HepG2 (cell line): ENCODE results near the gene ELFN1. TPM values are rescaled to one million over a fixed set of nuclear protein-coding genes. Genes with fewer than 3 reads are reported as not detected.

Experiments used
- ATAC-seq: fragments of 200-7000 bp; cut with Tn5 transposase; 3 replicates; pipeline ENCODE4 v1.9.1; 2020; ENCODE audit warnings: mild to moderate bottlenecking, moderate library complexity
- Bru-seq: library from RNA; stranded (reverse); fragments of 400-500 nt; gene quantifications from one replicate; lab custom pipeline; 2021; lab: Mats Ljungman, UMichigan
- BruChase-seq, 2 experiments: library from RNA; stranded (reverse); fragments of 400-500 nt; gene quantifications; one replicate each; lab custom pipeline; 2021; lab: Mats Ljungman, UMichigan
- BruUV-seq: library from RNA; stranded (reverse); fragments of 400-500 nt; replicated peaks from 2 replicates; lab custom pipeline; 2021; lab: Mats Ljungman, UMichigan
- CTCF ChIA-PET: fragments of 300-600 bp; formaldehyde crosslinking; extraction: SDS; loops from one replicate; lab custom pipeline; 2021; ENCODE audit warnings: low total read pairs, inconsistent platforms, low intra/inter-chr PET ratio; lab: Yijun Ruan, JAX
- POLR2A ChIA-PET: fragments of 350-600 bp; sonication (Branson Sonifier 250); formaldehyde crosslinking; loops from one replicate; lab custom pipeline; 2020; ENCODE audit warnings: antibody characterized with exemption, inconsistent platforms; lab: Yijun Ruan, JAX
- DNase-seq: peaks from one replicate; pipeline ENCODE4 v3.0.0-alpha.2; 2015; ENCODE audit warnings: low spot score
- FAIRE-seq: peaks from 3 replicates; lab custom pipeline; 2011; peaks lifted over from hg19 to GRCh38; lab: Jason Lieb, UNC
- H2AFZ ChIP-seq: one replicate; pipeline ENCODE4 v1.6.1; 2011; ENCODE audit warnings: low read length, inconsistent platforms
- H3K27ac ChIP-seq: fragments of 300-600 bp; 3 replicates; pipeline ENCODE4 v1.8.0; 2011; ENCODE audit warnings: mixed run types, mild to moderate bottlenecking, mixed read lengths, low read length, inconsistent platforms; ENCODE audit not compliant: insufficient read depth; ENCODE audit errors: extremely low read length
- H3K27me3 ChIP-seq, 2 experiments: fragments of 200-600 bp in 1 of 2; 2 replicates in 1 of 2; 3 replicates in 1 of 2; pipeline versions ENCODE4 v1.6.0 to v1.8.0; 2011; ENCODE audit warnings: low read length in 2 of 2, mild to moderate bottlenecking in 2 of 2, moderate library complexity in 2 of 2, inconsistent platforms in 1 of 2; ENCODE audit not compliant: insufficient read depth in 2 of 2, control insufficient read depth in 1 of 2
- H3K36me3 ChIP-seq, 2 experiments: fragments of 200-600 bp in 1 of 2; replicated peaks in 1 of 2; 2 replicates in 1 of 2; 3 replicates in 1 of 2; pipeline versions ENCODE4 v1.5.1 to v1.8.0; 2011; ENCODE audit warnings: low read length in 2 of 2, inconsistent platforms in 1 of 2; ENCODE audit not compliant: insufficient read depth in 2 of 2, control insufficient read depth in 1 of 2
- H3K4me1 ChIP-seq: 2 replicates; pipeline ENCODE4 v1.5.1; 2012; ENCODE audit warnings: low read length, inconsistent platforms; ENCODE audit not compliant: insufficient read depth
- H3K4me2 ChIP-seq: 2 replicates; pipeline ENCODE4 v1.6.0; 2011; ENCODE audit warnings: low read depth, low read length, inconsistent platforms
- H3K4me3 ChIP-seq, 3 experiments: fragments of 200-600 bp in 1 of 3; sonication (generic), shearing (Covaris generic) in 1 of 3; replicated peaks in 1 of 3; 2 replicates each; pipeline ENCODE4 v1.5.1; 2011 to 2016; ENCODE audit warnings: low read length in 3 of 3, inconsistent platforms in 2 of 3, low read depth in 2 of 3, mild to moderate bottlenecking in 2 of 3, control low read depth in 1 of 3, mixed read lengths in 1 of 3; ENCODE audit not compliant: insufficient read depth in 1 of 3
- H3K79me2 ChIP-seq: one replicate; pipeline ENCODE4 v1.6.1; 2011; ENCODE audit warnings: low read length, inconsistent platforms; ENCODE audit not compliant: insufficient read depth
- H3K9ac ChIP-seq: 2 replicates; pipeline ENCODE4 v1.6.0; 2011; ENCODE audit warnings: mild to moderate bottlenecking, low read depth, low read length, inconsistent platforms; ENCODE audit not compliant: insufficient read depth
- H3K9me3 ChIP-seq: 2 replicates; pipeline ENCODE4 v1.5.1; 2012; ENCODE audit warnings: mild to moderate bottlenecking, low read length
- H4K20me1 ChIP-seq: 2 replicates; pipeline ENCODE4 v1.6.0; 2011; ENCODE audit warnings: inconsistent platforms, mild to moderate bottlenecking, low read length, moderate library complexity; ENCODE audit not compliant: insufficient read depth
- E2F2 ChIP-seq: sonication (generic); formaldehyde crosslinking; IDR thresholded peaks from 2 replicates; pipeline ENCODE4 v1.4.0; 2020; ENCODE audit warnings: missing genetic modification reagents, borderline replicate concordance
- GABPB1 ChIP-seq: IDR thresholded peaks from 2 replicates; pipeline ENCODE4 v1.6.1; 2016; ENCODE audit warnings: mild to moderate bottlenecking, missing genetic modification reagents, moderate library complexity, missing compliant biosample characterization
- HNRNPK ChIP-seq: fragments of 200-400 bp; formaldehyde crosslinking; IDR thresholded peaks from 2 replicates; pipeline ENCODE4 v1.6.1; 2018; ENCODE audit warnings: low read length, low read depth, moderate library complexity, mild to moderate bottlenecking; ENCODE audit not compliant: poor library complexity, severe bottlenecking
- KLF16 ChIP-seq, 2 experiments: sonication (generic) in 1 of 2; formaldehyde crosslinking in 1 of 2; IDR thresholded peaks; 2 replicates each; pipeline versions ENCODE4 v1.6.1 to v1.8.0; 2016 to 2023; ENCODE audit warnings: missing genetic modification reagents in 2 of 2, missing compliant biosample characterization in 1 of 2
- MAZ ChIP-seq, 2 experiments: sonication (generic) in 1 of 2; formaldehyde crosslinking in 1 of 2; IDR thresholded peaks; 2 replicates each; pipeline versions ENCODE4 v1.5.0 to v1.6.1; 2012 to 2020; ENCODE audit warnings: low read depth in 2 of 2, mild to moderate bottlenecking in 2 of 2, borderline replicate concordance in 1 of 2, improper control_type of control experiment in 1 of 2, low read length in 1 of 2, missing genetic modification reagents in 1 of 2, moderate library complexity in 1 of 2
- MTA1 ChIP-seq: sonication (generic); formaldehyde crosslinking; IDR thresholded peaks from 2 replicates; pipeline ENCODE4 v1.4.0; 2020; ENCODE audit warnings: missing genetic modification reagents, mild to moderate bottlenecking, borderline replicate concordance
- ONECUT2 ChIP-seq: sonication (generic); formaldehyde crosslinking; IDR thresholded peaks from 2 replicates; pipeline ENCODE4 v1.4.0; 2020; ENCODE audit warnings: missing genetic modification reagents
- PATZ1 ChIP-seq: sonication (generic); formaldehyde crosslinking; IDR thresholded peaks from 2 replicates; pipeline ENCODE4 v1.4.0; 2020; ENCODE audit warnings: missing genetic modification reagents
- TAF1 ChIP-seq: sonication (generic); formaldehyde crosslinking; IDR thresholded peaks from 2 replicates; pipeline ENCODE4 v1.4.0; 2020; ENCODE audit warnings: missing genetic modification reagents
- ZNF263 ChIP-seq: sonication (generic); formaldehyde crosslinking; IDR thresholded peaks from 2 replicates; pipeline ENCODE4 v1.4.0; 2020; ENCODE audit warnings: missing genetic modification reagents
- ZNF607 ChIP-seq: sonication (generic); formaldehyde crosslinking; IDR thresholded peaks from 2 replicates; pipeline ENCODE4 v1.5.1; 2020; ENCODE audit warnings: missing genetic modification reagents, mild to moderate bottlenecking, borderline replicate concordance
- ZNF746 ChIP-seq: sonication (generic); formaldehyde crosslinking; IDR thresholded peaks from 2 replicates; pipeline ENCODE4 v1.8.0; 2022; ENCODE audit warnings: mild to moderate bottlenecking, missing genetic modification reagents
- WGBS: methylation state at CpG from one replicate; pipeline ENCODE4 v1.1.6; 2017; ENCODE audit warnings: low lambda C conversion rate; 5-methylcytosine and 5-hydroxymethylcytosine counted together
- in situ Hi-C: cut with HindIII; loops from 2 replicates; pipeline ENCODE4 v1.10.0; 2017; ENCODE audit warnings: low pct_unique_long_range_greater_than_20kb; ENCODE audit not compliant: extremely low pct_ligation_motif_present
- intact Hi-C: fragments of 100-400 bp; cut with micrococcal nuclease; formaldehyde crosslinking; loops from one replicate; pipeline ENCODE4 v1.10.0; 2022; ENCODE audit not compliant: unreplicated experiment
- long read RNA-seq, 2 experiments: library from RNA in 1 of 2; library from polyadenylated mRNA in 1 of 2; stranded (forward) in 1 of 2; unstranded in 1 of 2; transcript quantifications; one replicate each; pipeline ENCODE4 v2.0.0, GENCODE V29; 2019 to 2022
- polyA minus RNA-seq, 3 experiments: library from RNA; depleted of rRNA, polyadenylated mRNA; stranded (reverse); fragments of >200 nt; gene quantifications; 2 replicates each; pipeline ENCODE4 v1.2.3, GENCODE V29; 2011; ENCODE audit warnings: low replicate concordance in 1 of 3
- polyA plus RNA-seq, 8 experiments: library from polyadenylated mRNA; depleted of rRNA in 3 of 8; stranded (reverse) in 7 of 8; unstranded in 1 of 8; fragments of >200 nt; fragmentation: Illumina TruSeq in 4 of 8; extraction: Trizol in 4 of 8; gene quantifications; 2 replicates each; pipeline versions ENCODE4 v1.2.1 to v1.2.3, GENCODE V29; 2011 to 2016; ENCODE audit warnings: low read depth in 4 of 8, missing spikeins in 1 of 8, mixed read lengths in 1 of 8; ENCODE audit not compliant: insufficient read depth in 1 of 8
- total RNA-seq, 5 experiments: library from RNA; depleted of rRNA; stranded (reverse); fragments of >200 nt; fragmentation: Illumina TruSeq; extraction: Trizol; gene quantifications; 2 replicates each; pipeline ENCODE4 v1.2.3, GENCODE V29; 2016; ENCODE audit warnings: low read depth in 1 of 5

The ELFN1 gene
- 0.13 and 0.18 TPM in 2 replicates for total RNA-seq (2016; rRNA removed; fragmentation: Illumina TruSeq; extraction: Trizol)
- 0.10 TPM in 1 of 2 replicates, not detected in the other for total RNA-seq (2016; cell fraction: cytosol; rRNA removed; fragmentation: Illumina TruSeq; extraction: Trizol; ENCODE audit: low read depth)
- 0.21 and 0.28 TPM in 2 replicates for total RNA-seq (2016; cell fraction: insoluble cytoplasmic fraction; rRNA removed; fragmentation: Illumina TruSeq; extraction: Trizol)
- total RNA-seq (2016; cell fraction: membrane; rRNA removed; fragmentation: Illumina TruSeq; extraction: Trizol) = 0.10 and 0.12 TPM in 2 replicates
- total RNA-seq (2016; cell fraction: nucleus; rRNA removed; fragmentation: Illumina TruSeq; extraction: Trizol) = 0.13 and 0.19 TPM in 2 replicates
- polyA plus RNA-seq (2011; rRNA removed) = 0.13 and 1.5 TPM in 2 replicates
- polyA plus RNA-seq (2011; cell fraction: cytosol; rRNA removed) = 0.32 and 1.0 TPM in 2 replicates
- 0.48 and 1.6 TPM in 2 replicates for polyA plus RNA-seq (2011; cell fraction: nucleus; rRNA removed)
- polyA plus RNA-seq (2012) = 0.28 and 1.0 TPM in 2 replicates
- polyA plus RNA-seq (2016; cell fraction: cytosol; fragmentation: Illumina TruSeq; extraction: Trizol; ENCODE audit: low read depth) = 0.03 and 0.05 TPM in 2 replicates
- polyA plus RNA-seq (2016; cell fraction: insoluble cytoplasmic fraction; fragmentation: Illumina TruSeq; extraction: Trizol; ENCODE audit: low read depth) = 0.22 and 0.29 TPM in 2 replicates
- 0.09 and 0.12 TPM in 2 replicates for polyA plus RNA-seq (2016; cell fraction: membrane; fragmentation: Illumina TruSeq; extraction: Trizol; ENCODE audit: low read depth)
- polyA plus RNA-seq (2016; cell fraction: nucleus; fragmentation: Illumina TruSeq; extraction: Trizol; ENCODE audit: insufficient read depth, low read depth) = 0.27 and 0.31 TPM in 2 replicates
- 0.21 and 0.50 TPM in 2 replicates for polyA minus RNA-seq (2011; rRNA and poly(A)+ RNA removed; ENCODE audit: low replicate concordance)
- 0.18 and 1.1 TPM in 2 replicates for polyA minus RNA-seq (2011; cell fraction: cytosol; rRNA and poly(A)+ RNA removed)
- polyA minus RNA-seq (2011; cell fraction: nucleus; rRNA and poly(A)+ RNA removed) = 0.13 and 0.50 TPM in 2 replicates
- percentile 9 among the genes with signal in this experiment for Bru-seq, nascent RNA
- BruChase-seq, experiment 1, labeled RNA remaining after a 6-hour chase = percentile 8 among the genes with signal in this experiment
- BruChase-seq, experiment 2, labeled RNA remaining after a 2-hour chase = percentile 10 among the genes with signal in this experiment
- long read RNA-seq, experiment 1 = 0 reads
- long read RNA-seq, experiment 2, partial matches to known transcripts = 0 of 4 reads
- long read RNA-seq, experiment 2, other reads (novel, unspliced or antisense) = 4 of 4 reads

GRCh38 chr7:1669954-1670893 is at the start of gene ELFN1:
TSS of gene ELFN1 (plus strand) at chr7:1670277. CDS start at chr7:1744597, 74,320 bp downstream.
- no peak within 1 kb of the TSS for H2AFZ ChIP-seq
- WGBS = 10% methylated on average over 39 of the region's 110 CpGs
- CTCF ChIA-PET = no interaction called here
- H3K9ac ChIP-seq = no peak within 1 kb of the TSS
- FAIRE-seq (no peak), DNase-seq (no peak), ATAC-seq (no peak)
- intact Hi-C loops (no loop called here), in situ Hi-C loops (loop anchor here (5.0 kb wide), 2 partner anchors 42 to 87 kb away; no protein-coding TSS in a partner anchor)
- no peaks in the 10 kb centered on the region for H3K36me3 ChIP-seq
- peaks cover 5 to 50% of the 10 kb centered on the region in 2 experiments; a peak in 4 of 5 replicates for H3K27me3 ChIP-seq
- H3K79me2 ChIP-seq = no peaks in the 10 kb centered on the region
- peaks cover 22% of the 10 kb centered on the region; the same call in 1 of the 2 replicates for H3K4me1 ChIP-seq
- H3K4me2 ChIP-seq = peak within 1 kb of the TSS; percentile 55
- TF ChIP-seq PATZ1 (CRISPR knock-in tag) (0 out of 2 replicates have a peak, but pooled peaks have one; percentile 51), ZNF263 (CRISPR knock-in tag) (0 out of 2 replicates have a peak, but pooled peaks have one; percentile 20), E2F2 (CRISPR knock-in tag) (no peak), KLF16 (CRISPR knock-in tag; IDR thresholded peaks at IDR 0.05) (0 out of 4 replicates have a peak, but pooled peaks of 1 of the 2 experiments have one; percentile 29), TAF1 (peak; percentile 28; the same call in 1 of the 2 replicates), ONECUT2 (peak; percentile 73), HNRNPK (peak; percentile 95), MAZ (IDR thresholded peaks at IDR 0.05; ENCODE audit: borderline replicate concordance, low read depth, low read length) (0 out of 2 replicates have a peak, but pooled peaks have one; percentile 18), MAZ (CRISPR knock-in tag; IDR thresholded peaks at IDR 0.05; ENCODE audit: low read depth) (no peak; the same call in 1 of the 2 replicates), ZNF607 (no peak), GABPB1 (CRISPR knock-in tag) (peak; percentile 38; the same call in 1 of the 2 replicates), MTA1 (CRISPR knock-in tag) (no peak), ZNF746 (CRISPR knock-in tag) (peak; percentile 92; the same call in 1 of the 2 replicates)
- peak within 1 kb of the TSS in 1 of 3 experiments; percentile 46; a peak in 2 of 6 replicates for H3K4me3 ChIP-seq
- POLR2A ChIA-PET = no interaction called here
- no peak within 1 kb of the TSS for H3K27ac ChIP-seq
- H3K9me3 ChIP-seq = no peaks in the 10 kb centered on the region
- no peaks in the 10 kb centered on the region for H4K20me1 ChIP-seq
- no TSS peak for BruUV-seq
